Kasumi-1 (cell line): ENCODE measurements around the gene ATG3.
"Not testable (repeated sequence)": the region's sequence is repeated elsewhere in the genome, so short reads cannot be mapped to it uniquely, and the experiment has no call there.

ENCODE experiments used
- DNase-seq, 2 experiments: peaks; one replicate each; lab custom pipeline; 2025; lab: John Stamatoyannopoulos, UW

ATG3 gene

DNA sequence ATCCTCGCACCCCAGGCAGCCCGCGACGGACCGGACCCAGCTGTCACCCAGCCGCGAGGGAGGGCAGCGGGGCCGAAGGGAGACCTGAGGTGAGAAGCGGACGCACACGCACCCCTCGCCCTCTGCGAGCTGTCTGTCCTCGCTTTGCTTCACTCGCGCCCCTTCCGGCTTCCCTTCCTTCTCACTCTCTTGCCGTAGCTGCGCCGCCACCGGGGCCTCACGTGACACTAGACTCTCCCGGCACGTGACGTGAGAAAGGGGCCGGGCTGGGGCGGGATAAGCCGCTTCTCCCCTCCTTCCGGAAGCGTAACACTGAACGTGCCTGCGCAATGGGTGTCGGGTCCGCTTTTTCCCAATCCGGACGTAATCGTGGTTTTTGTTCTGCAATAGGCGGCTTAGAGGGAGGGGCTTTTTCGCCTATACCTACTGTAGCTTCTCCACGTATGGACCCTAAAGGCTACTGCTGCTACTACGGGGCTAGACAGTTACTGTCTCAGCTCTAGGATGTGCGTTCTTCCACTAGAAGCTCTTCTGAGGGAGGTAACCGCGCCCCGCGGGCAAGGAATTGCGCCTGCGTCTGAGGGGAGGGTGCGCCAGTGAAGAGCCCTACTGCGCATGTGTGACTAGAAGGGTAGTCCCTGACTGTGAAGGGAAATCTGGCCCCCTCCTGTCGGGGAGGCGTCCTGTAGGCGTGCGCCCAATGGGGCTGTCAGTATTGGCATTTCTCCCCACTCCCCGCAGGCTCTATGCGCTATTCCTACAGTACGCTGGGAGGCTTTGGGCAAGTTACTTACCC is at the start of gene ATG3, which contains the start of gene SLC35A5:
Gene ATG3 (minus strand): TSS at position 229 of the 796 bp plus-strand sequence. CDS start 434 bp downstream, outside the sequence.
Gene SLC35A5 (plus strand): TSS at position 312 of the 796 bp plus-strand sequence. CDS start 1,359 bp downstream, outside the sequence.
- peak; percentile 98 to 99 for DNase-seq

DNA sequence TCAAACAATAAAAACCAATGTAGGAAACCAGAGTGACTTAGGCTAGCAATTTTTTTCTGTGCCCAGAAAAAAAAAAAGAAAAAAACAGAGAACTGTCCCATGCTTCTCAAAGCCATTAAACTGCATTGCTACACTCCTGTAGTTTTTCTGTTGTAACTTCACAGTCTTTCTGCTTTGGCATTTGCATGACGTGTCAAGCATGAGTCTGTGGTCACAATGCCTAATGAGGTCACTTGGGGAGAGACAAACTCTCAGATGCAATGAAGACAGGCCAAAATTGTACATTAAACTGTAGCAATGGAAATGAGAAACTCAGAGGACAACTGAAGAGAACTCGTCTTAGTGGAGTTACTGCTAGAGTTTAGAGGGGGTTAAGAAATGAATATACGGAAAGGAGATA is 48.4 kb upstream of the ATG3 start:
- no peak for DNase-seq

DNA sequence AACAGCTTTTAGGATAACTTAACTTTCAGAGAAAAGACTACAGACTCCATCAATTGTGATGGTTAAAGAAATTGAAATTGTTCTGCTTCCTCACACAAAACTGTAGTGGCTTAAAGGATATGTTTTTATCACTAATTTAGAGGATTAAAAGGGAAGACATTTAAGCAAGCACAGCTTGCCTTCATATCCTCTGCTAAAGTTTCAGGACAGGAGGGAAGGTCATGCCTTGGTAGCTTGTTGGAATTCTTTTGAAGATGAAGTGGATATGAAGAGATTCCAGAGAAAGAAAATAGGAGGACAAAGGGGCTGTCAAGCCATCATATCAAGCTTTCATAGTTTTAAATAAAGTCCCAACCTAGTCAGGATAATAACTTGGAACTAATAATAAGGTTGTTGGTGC is 46.1 kb upstream of the ATG3 start:
- no peak for DNase-seq

DNA sequence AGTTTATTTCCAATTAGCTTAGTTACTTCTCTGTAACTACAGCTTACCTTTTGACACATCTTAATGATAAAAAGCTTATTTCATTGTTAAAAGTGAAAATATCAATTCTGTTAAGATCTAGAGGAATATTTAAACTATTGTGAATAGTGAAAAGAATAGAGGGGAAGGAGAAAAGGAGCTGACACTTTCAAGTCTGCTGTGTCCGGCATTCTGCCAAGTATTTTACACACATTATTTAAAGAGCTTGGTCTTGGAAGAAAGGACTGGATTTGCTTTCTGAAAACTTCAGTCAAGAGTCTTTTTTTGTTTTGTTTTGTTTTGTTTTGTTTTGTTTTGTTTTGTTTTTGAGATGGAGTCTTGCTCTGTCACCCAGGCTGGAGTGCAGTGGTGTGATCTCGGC is 44.3 kb upstream of the ATG3 start:
- DNase-seq = no peak

DNA sequence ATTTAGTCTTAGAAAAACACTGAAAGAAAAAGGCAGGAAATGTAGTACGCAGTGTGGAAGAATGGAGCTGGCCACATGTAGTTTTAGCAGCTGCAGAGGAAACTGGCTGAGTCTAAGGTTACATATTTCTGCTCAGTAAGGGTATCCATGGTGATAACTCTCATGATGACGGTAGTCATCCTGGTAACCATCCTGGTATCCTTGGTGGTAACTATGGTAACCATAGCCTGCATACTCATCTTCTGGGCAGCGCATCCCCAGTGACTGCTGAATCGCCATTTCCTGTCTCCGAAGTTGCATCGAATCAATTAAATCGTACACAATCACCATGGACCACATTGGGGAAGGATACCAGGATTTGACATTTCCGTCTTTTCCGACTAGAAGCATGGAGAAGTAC is 43.5 kb upstream of the ATG3 start:
- DNase-seq = peak; percentile 36

DNA sequence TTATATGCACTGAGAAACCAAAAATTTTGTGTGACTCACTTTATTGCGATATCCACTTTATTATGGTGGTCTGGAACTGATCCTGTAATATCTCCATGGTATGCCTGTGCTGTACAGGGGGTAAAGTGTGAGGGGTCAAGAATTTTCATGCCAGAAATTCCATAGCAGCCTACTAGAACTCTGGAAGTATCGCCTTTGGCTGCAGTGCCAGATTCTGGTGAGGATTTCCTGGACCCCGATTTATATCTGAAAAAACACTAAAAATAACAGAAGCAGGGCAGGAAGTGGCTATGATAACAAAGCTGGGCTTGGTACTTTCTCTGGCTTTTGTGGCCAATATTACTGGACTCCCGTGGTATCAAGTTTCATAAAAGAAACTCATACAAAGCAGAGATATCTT is 42.8 kb upstream of the ATG3 start:
- peak; percentile 21 to 31 for DNase-seq

DNA sequence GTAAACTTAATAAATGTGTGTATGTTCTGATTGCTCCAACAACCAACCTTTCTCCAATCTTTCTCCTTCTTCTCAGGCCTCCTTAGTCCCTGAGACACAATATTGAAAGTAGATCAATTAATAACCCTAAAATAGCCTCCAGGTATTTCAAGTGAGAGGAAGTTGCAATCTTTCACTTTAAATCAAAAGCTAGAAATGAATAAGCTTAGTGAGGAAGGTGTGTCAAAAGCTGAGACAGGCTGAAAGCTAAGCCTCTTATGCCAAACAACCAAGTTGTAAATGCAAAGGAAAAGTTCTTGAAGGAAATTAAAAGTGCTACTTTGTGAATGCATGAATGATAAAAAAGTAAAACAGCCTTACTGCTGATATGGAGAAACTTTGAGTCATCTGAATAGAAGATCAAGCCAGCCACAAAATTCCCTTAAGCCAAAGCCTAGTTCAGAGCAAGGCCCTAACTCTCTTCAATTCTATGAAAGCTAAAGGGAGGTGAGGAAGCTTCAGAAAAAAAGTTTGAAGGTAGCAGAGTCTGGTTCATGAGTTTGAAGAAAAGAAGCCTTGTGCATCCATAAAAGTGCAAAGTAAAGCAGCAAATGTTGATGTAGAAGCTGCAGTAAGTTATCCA is 40.6 kb upstream of the ATG3 start:
- no peak for DNase-seq

DNA sequence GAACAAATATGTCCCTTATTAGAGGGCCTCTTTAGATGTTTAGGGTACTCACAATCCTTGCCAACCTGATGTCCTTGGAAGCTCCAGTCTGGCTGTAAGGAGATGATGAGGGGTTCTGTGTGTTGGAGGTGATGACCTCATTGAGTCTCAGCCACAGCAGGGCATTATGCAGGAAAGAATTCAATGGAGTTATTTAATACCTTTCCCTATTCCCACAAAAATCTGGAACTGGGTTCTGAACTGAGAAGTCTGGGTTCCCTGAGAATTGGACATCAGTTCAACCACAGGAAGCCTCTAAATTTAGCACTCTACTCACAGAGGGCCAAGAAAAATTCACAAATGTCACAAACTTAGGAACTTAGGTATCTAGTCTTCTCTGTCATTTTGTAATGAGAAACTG is 37.0 kb upstream of the ATG3 start:
- DNase-seq = no peak

DNA sequence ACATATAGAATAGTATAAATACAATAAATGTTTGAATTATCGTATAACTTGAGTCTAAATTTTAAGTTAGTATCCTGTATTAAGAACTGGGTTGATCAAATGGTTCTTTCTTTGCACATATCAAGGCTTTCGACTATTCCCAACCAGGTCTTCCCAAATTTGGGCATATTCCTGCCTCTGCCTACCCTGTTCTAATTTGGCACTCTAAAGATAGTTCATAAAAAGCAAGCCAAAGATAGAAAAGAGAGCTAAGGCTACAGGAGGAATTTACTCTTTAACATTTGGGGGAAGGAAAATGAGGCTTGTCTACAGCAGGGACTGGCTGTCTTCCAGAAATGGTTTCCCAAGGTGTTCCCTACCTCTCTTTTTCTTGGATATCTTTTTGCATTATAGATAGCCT is 36.2 kb upstream of the ATG3 start:
- DNase-seq = no peak

DNA sequence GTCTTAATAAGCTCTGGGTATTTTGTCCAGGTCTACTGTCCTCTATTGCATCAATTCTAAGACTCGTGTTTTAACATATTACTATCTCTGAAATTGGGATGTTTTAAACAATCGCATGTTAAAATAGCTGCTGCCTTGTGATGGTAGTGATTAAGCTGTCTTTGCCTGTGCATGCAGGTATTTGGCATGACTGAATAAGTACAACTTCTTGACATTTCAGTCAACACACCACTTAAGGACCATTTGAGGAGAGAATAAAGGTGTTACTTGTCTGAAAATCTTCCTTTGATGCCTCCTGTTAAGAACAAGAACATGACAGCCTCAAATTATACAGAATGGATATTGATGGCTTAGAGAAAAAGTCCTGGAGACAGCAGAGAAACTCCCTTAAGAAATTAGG is 33.1 kb upstream of the ATG3 start:
- no peak for DNase-seq

DNA sequence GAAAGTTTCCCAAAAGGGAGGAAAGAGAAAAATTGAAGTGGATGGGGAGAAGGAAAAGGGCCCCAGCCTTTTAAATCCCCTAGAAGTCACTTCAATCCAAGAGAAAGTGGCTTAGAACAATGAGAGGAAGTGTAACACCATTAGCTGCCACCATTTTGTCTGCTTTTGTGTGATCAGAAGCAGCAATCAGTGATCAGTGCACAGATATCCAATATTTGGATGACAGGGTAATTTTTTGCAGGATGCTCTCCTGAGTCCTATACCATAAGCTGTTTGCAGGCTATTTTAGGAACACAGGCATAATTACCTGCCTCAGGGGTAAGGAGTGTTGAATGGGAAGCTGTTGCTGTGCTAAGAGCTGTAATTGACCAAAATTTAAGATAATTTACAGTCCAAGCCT is 31.5 kb upstream of the ATG3 start:
- DNase-seq = no peak

DNA sequence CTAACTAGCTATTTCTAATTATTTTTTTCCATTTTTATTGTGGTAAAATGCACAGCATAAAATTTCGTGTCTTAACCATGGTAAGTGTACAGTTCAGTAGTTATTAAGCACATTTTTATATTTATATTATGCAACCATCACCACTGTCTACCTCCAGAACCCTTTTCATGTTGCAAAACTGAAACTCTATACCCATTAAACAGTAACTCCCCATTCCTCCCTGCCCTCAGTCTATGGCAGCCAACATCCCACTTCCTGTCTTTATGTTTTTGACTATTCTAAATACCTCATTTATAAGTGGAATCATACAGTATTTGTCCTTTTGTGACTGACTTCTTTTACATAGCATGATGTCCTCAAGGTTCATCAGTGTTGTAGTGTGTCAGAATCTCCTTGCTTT is 25.6 kb upstream of the ATG3 start:
- DNase-seq = no peak

DNA sequence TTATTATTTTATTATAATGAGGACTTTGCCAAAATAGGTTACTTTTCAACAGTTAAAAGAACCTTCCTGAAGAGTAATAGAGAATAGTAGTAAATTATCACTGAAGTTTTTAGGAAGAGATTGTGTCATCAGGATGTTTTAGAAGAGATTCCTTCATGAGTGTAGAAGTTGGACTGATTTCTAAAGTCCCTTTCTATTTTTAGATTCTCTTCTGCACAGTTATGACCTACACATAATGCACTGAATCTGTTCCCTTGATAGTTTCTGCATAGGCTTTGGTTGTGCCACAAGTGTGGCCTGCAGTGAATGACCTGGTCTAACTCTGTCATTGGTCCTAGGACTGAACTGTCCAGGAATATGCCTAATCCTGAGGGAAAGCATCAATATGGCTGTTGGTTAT is 24.0 kb upstream of the ATG3 start:
- DNase-seq = no peak

DNA sequence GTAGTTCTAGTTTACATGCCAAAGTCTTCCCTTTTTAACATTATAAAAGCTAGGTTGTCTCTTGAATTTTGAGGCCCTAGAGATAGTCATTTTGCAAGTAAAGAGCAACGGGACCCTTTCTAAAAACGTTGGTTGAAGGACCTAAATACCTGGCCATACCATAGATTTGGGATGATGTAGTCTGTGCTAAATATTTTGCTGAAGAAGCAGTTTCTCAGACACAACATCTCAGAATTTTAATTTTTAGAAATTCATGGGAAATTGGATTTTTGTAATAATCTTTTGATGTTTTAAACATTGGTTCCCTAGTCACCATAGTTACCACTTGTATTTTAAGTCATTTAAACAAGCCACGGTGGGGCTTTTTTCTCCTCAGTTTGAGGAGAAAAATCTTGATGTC is 21.3 kb upstream of the ATG3 start:
- DNase-seq = no peak

DNA sequence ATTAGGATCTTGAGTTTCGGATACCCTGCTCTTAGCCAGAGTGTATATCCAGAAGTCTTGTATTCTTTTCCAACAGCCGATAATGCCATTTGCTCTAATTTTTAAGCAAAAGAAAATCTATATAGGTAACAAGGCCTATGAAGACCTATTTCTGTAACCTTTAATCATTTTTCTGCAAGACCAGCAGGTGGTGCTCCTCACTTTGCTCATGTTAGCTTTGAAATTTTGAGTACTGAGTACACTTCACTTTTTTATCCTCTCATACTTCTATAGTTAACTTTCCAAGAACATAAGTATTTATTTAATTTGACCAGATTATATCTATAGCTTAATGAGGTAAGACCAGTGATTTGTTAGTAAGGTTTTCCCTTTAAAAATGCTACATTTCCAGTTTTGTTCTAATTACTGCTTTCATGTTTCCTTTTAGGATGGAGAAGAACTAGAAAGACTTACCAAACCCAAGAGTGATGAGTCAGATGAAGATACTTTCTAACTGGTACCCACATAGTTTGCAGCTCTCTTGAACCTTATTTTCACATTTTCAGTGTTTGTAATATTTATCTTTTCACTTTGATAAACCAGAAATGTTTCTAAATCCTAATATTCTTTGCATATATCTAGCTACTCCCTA is 20.6 kb upstream of the ATG3 start:
- peak; percentile 77 to 85 for DNase-seq

DNA sequence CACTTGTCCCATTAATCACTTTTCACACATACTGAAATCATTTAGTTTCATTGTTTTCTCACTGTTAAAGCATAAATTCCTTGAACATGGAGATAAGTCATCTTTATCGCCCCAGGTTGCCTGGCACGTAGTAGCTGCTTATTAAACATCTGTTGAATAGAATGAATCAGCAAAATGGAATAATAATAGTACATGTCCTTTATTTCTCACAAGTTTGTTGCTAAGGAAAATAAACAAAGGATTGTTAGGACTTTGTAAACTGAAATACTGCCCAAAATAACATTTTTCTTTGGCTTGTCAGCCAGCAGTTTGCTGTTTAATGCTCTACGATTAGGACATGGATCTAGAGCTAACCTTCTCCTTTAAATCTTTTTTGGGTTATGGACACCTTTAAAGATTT is 17.9 kb upstream of the ATG3 start:
- no peak for DNase-seq

DNA sequence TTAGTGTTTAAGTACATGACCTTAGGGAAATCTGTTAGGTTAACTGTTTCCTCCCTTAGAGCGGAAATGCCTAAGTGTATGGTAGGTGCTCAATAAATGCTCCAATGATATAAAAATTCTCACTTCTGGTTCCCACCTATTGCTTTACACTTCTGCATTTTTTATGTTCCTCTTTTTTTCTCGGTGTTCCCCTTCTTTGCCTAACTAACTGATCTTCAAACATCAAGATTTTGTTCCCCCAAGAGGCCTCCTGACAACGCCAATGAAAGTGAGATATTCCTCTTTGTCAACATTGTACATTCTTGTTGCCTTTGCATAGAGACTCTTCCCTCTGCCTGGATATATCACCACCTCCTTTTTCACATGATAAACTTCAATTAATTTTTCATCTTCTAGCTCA is 17.5 kb upstream of the ATG3 start:
- peak; percentile 72 to 75 for DNase-seq

DNA sequence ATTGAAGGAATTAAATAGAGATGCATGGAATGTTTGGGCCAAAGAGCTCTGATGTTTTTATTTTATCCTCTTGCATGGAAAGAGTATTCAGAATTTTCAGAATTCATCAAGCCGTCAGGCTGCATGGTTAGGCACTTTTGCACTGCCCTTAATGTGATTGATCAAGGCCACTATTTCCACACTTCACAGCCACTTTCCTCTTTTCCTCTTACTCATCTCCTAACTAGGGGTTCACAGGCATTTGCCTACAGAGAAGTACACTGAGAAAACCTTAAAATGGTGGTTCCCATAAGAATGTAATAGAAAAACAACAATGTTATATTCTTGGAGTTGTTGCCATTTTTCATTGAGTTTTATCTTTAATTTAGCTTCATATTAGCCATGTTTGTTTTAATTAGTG is 10.9 kb upstream of the ATG3 start:
- no peak for DNase-seq

DNA sequence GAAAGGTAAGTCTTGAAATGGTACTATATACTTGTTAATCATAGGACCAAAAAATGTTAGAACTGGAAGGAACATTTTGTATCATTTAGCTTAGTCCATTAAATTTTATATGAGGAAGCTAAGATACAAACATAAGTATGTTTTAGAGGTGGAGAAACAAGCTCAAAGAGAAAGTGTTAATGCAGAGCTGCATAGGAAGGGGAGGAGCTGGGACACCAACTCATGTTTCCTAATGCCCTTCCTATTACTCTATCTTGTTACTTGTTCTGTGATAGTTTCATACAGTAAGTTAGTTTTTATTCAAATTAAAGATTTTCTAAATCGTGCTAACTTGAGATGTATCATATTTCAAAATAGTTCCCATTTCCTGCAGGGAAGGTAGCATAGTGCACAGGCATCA is 7.5 kb upstream of the ATG3 start:
- DNase-seq = peak; percentile 9 to 43

DNA sequence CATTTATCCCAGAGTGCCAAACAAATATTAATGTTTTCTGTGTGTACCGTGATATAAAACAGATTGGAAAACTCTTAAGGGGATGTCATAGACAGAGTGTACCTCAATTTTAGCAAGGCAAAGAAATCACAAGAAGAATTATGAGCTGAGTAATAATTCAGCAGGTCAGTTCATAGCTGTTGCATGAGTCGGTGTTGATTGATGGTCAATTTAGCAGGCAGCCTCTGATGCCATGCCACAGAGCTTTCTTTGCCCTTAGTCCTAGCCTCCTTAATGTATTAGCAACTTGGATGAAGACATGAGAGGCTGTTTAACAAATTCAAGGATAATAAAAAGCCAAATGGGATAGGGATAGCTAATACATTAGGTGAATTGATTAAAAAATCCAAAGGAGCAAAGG is 6.9 kb upstream of the ATG3 start:
- DNase-seq = no peak

DNA sequence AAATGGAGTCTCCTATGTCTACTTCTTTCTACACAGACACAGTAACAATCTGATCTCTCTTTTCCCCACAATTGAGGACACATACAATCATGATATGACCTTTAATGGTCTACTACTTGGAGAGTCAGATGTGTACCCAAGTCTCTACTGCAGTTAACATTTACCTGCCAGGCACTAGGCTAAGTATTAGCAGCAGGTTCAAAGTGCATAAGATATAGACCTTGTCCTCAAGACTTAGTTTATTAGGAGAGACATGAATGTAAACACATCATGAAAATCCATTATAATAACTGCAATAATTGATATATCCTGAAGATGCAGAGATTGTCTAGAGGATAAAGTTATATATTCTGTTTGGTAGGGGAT is 3.2 kb upstream of the ATG3 start:
- DNase-seq = no peak

DNA sequence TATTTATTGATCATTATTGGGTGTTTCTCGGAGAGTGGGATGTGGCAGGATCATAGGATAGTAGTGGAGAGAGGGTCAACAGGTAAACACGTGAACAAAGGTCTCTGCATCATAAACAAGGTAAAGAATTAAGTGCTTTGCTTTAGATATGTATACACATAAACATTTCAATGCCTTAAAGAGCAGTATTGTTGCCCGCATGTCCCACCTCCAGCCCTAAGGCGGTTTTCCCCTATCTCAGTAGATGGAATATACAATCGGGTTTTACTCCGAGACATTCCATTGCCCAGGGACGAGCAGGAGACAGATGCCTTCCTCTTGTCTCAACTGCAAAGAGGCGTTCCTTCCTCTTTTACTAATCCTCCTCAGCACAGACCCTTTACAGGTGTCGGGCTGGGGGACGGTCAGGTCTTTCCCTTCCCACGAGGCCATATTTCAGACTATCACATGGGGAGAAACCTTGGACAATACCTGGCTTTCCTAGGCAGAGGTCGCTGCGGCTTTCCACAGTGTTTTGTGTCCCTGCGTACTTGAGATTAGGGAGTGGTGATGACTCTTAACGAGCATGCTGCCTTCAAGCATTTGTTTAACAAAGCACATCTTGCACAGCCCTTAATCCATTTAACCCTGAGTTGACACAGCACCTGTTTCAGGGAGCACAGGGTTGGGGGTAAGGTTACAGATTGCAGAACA is 2.6 kb upstream of the ATG3 start:
- DNase-seq = not testable (repeated sequence)

DNA sequence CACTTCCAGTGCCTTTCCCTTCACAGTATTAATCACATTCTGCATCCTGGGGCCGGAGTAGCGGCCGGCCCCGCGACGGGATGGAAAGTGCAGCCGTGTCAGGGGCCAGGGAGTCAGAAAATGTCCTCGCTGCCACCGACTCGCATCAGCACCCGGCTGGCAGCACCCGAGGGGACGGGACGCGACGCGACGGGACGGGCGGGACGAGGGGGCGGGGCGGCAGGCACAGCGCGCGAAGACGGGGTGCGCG is 353 bp downstream of the ATG3 start:
- peak in 1 of 2 experiments; percentile 76 for DNase-seq
